ENCODE measurements around the gene SBF2.

SBF2 gene

GRCh38 chr11:10122326-10123197 lies 171.5 kb downstream of the SBF2 start:
- H3K9ac ChIP-seq (ENCODE audit: low read length): no peak overlapping the region
- H3K4me1 ChIP-seq (ENCODE audit: insufficient read depth, low read length, severe bottlenecking): peaks cover 8% of the 10 kb centered on the region
- H2AFZ ChIP-seq (ENCODE audit: low read length): no peak overlapping the region
- no peaks in the 10 kb centered on the region for H3F3A ChIP-seq (ENCODE audit: insufficient read depth, low read length)
- H3K27me3 ChIP-seq (ENCODE audit: insufficient read depth, low read length): no peaks in the 10 kb centered on the region
- H3K79me2 ChIP-seq (ENCODE audit: insufficient read depth, low read length): no peaks in the 10 kb centered on the region
- no peaks in the 10 kb centered on the region for H3K9me3 ChIP-seq (ENCODE audit: low read length)
- H3K9me2 ChIP-seq (ENCODE audit: low read depth, low read length): no peaks in the 10 kb centered on the region
- no peak overlapping the region; the same call in 1 of the 2 replicates for H3K4me2 ChIP-seq (ENCODE audit: low read length)
- no peak overlapping the region for H3K4me3 ChIP-seq (ENCODE audit: low read depth, low read length, poor library complexity, severe bottlenecking)
- H4K20me1 ChIP-seq (ENCODE audit: insufficient read depth, low read length): no peaks in the 10 kb centered on the region
- no peak overlapping the region for H3K27ac ChIP-seq (ENCODE audit: low read depth, low read length, poor library complexity, severe bottlenecking)
- TF ChIP-seq EZH2 (IDR thresholded peaks at IDR 0.05; ENCODE audit: borderline replicate concordance, low read length) (no peak), CTCF (IDR thresholded peaks at IDR 0.05; ENCODE audit: low read length) (no peak)
- no peaks in the 10 kb centered on the region for H3K36me3 ChIP-seq (ENCODE audit: insufficient read depth, low read length)

GRCh38 chr11:10118865-10119264 lies 175.2 kb downstream of the SBF2 start:
- H3K27me3 ChIP-seq (ENCODE audit: insufficient read depth, low read length): no peaks in the 10 kb centered on the region
- H3K4me2 ChIP-seq (ENCODE audit: low read length): no peak overlapping the region
- H3K36me3 ChIP-seq (ENCODE audit: insufficient read depth, low read length): no peaks in the 10 kb centered on the region
- H3K9me2 ChIP-seq (ENCODE audit: low read depth, low read length): no peaks in the 10 kb centered on the region
- peaks cover 2% of the 10 kb centered on the region; the same call in 1 of the 2 replicates for H3K9me3 ChIP-seq (ENCODE audit: low read length)
- no peak overlapping the region for H3K9ac ChIP-seq (ENCODE audit: low read length)
- H2AFZ ChIP-seq (ENCODE audit: low read length): no peak overlapping the region
- no peak overlapping the region for H3K27ac ChIP-seq (ENCODE audit: low read depth, low read length, poor library complexity, severe bottlenecking)
- TF ChIP-seq CTCF (IDR thresholded peaks at IDR 0.05; ENCODE audit: low read length): no peak
- TF ChIP-seq EZH2 (IDR thresholded peaks at IDR 0.05; ENCODE audit: borderline replicate concordance, low read length): no peak
- no peaks in the 10 kb centered on the region for H3F3A ChIP-seq (ENCODE audit: insufficient read depth, low read length)
- no peaks in the 10 kb centered on the region for H4K20me1 ChIP-seq (ENCODE audit: insufficient read depth, low read length)
- H3K79me2 ChIP-seq (ENCODE audit: insufficient read depth, low read length): no peaks in the 10 kb centered on the region
- H3K4me1 ChIP-seq (ENCODE audit: insufficient read depth, low read length, severe bottlenecking): peaks cover 8% of the 10 kb centered on the region
- H3K4me3 ChIP-seq (ENCODE audit: low read depth, low read length, poor library complexity, severe bottlenecking): no peak overlapping the region

- H3K27me3 ChIP-seq (ENCODE audit: insufficient read depth, low read length): no peaks in the 10 kb centered on the region
- TF ChIP-seq CTCF (IDR thresholded peaks at IDR 0.05; ENCODE audit: low read length) (no peak), EZH2 (IDR thresholded peaks at IDR 0.05; ENCODE audit: borderline replicate concordance, low read length) (no peak)
- H3K4me3 ChIP-seq (ENCODE audit: low read depth, low read length, poor library complexity, severe bottlenecking): no peak overlapping the region
- H3K27ac ChIP-seq (ENCODE audit: low read depth, low read length, poor library complexity, severe bottlenecking): no peak overlapping the region
- H3K9ac ChIP-seq (ENCODE audit: low read length): no peak overlapping the region
- H4K20me1 ChIP-seq (ENCODE audit: insufficient read depth, low read length): no peaks in the 10 kb centered on the region
- H3F3A ChIP-seq (ENCODE audit: insufficient read depth, low read length): no peaks in the 10 kb centered on the region
- H2AFZ ChIP-seq (ENCODE audit: low read length): no peak overlapping the region
- H3K4me2 ChIP-seq (ENCODE audit: low read length): no peak overlapping the region
- no peaks in the 10 kb centered on the region for H3K9me2 ChIP-seq (ENCODE audit: low read depth, low read length)
- no peaks in the 10 kb centered on the region for H3K36me3 ChIP-seq (ENCODE audit: insufficient read depth, low read length)
- peaks cover 4% of the 10 kb centered on the region for H3K4me1 ChIP-seq (ENCODE audit: insufficient read depth, low read length, severe bottlenecking)
- H3K9me3 ChIP-seq (ENCODE audit: low read length): peaks cover 2% of the 10 kb centered on the region; the same call in 1 of the 2 replicates
- H3K79me2 ChIP-seq (ENCODE audit: insufficient read depth, low read length): no peaks in the 10 kb centered on the region
These were observed 176.2 kb downstream of the SBF2 start for GRCh38 chr11:10117709-10118351.

All from OCI-LY1 (cell line).